Loucy (cell line): ENCODE results near the gene KLHDC10.
"Not testable (repeated sequence)": the region's sequence is repeated elsewhere in the genome, so short reads cannot be mapped to it uniquely, and the experiment has no call there.

Experiments used
- EZH2phosphoT487 ChIP-seq: fragments of 200-600 bp; IDR thresholded peaks from 2 replicates; pipeline ENCODE4 v1.6.1; 2018; ENCODE audit warnings: antibody characterized with exemption, mild to moderate bottlenecking, moderate library complexity, borderline replicate concordance
- TF ChIP-seq, protein P1 (sequence below): fragments of 200-600 bp; sonication (generic); conservative IDR thresholded peaks from 2 replicates; pipeline ENCODE4 v1.5.1; 2014; ENCODE audit warnings: mild to moderate bottlenecking, antibody characterized with exemption, low read length

DNA sequence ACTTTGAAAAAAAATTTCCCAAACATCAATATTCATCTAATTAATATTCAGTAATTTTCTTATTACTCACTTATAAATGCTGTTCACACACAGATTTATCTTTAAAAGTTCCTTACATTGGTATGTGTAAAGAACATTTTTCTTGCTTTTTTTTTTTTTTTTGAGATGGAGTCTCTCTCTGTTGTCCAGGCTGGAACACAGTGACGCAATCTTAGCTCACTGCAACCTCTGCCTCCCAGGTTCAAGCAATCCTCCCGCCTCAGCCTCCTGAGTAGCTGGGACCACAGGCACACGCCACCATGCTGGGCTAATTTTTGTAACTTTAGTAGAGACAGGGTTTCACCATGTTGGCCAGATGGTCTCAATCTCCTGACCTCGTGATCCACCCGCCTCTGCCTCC is 114.0 kb downstream of the KLHDC10 start:
- TF ChIP-seq, protein P1, sequence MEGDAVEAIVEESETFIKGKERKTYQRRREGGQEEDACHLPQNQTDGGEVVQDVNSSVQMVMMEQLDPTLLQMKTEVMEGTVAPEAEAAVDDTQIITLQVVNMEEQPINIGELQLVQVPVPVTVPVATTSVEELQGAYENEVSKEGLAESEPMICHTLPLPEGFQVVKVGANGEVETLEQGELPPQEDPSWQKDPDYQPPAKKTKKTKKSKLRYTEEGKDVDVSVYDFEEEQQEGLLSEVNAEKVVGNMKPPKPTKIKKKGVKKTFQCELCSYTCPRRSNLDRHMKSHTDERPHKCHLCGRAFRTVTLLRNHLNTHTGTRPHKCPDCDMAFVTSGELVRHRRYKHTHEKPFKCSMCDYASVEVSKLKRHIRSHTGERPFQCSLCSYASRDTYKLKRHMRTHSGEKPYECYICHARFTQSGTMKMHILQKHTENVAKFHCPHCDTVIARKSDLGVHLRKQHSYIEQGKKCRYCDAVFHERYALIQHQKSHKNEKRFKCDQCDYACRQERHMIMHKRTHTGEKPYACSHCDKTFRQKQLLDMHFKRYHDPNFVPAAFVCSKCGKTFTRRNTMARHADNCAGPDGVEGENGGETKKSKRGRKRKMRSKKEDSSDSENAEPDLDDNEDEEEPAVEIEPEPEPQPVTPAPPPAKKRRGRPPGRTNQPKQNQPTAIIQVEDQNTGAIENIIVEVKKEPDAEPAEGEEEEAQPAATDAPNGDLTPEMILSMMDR = not testable (repeated sequence)
- TF ChIP-seq EZH2phosphoT487 = not testable (repeated sequence)
